ENCODE results near the gene TMA7B.

DNA sequence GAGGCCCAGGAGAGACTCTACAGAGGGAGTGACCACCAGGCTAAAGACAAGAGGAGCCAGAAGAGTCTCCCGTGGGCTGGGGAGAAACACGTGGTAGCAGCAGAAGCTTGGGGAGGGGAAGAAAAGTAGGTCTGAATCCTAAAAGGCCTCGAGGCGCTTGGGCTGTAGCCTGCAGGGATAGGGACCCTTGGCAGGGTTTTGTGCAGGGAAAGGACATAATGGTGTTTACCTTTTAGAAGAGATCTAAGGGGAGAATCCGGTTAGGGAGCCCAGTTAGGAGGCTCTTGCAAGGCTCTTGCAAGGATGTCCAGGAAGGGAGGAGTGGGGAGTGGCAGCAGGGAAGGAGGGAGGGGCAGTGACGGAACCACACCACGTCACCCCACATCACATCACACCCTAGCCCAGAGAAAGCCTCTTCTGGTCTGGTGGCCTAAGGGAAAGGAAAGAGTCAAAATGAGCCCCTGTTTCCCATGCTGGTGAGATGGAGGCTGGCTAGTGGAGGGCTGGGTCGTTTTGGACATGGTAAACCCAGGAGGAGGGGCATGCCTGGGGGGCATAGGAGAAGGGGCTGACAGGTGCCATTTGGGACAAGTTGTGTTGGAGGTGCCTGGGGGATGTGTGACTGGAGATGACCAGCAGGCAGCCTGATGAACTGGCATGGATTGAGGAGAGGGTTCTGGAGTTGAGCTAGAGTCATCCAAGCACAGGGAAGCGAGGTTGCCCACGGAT is 28.4 kb downstream of the TMA7B start:
- no peak for TF ChIP-seq GATA3 (IDR thresholded peaks at IDR 0.05; ENCODE audit: low read depth, low read length)
- no peak for TF ChIP-seq GATA2 (IDR thresholded peaks at IDR 0.05; ENCODE audit: low read depth, low read length)

Data from SH-SY5Y (cell line).